Osteocyte (in vitro differentiated cells): ENCODE data around the gene EPS8L2. TPM values are rescaled to one million over a fixed set of nuclear protein-coding genes. Genes with fewer than 3 reads are reported as not detected.

Source experiments
- DNase-seq: peaks from one replicate; pipeline ENCODE4 v3.0.0; 2021; ENCODE audit warnings: mixed read lengths; ENCODE audit not compliant: unreplicated experiment; ENCODE audit errors: extremely low spot score
- H3K27ac Mint-ChIP-seq: one replicate; pipeline ENCODE4 v1.8.0; 2021; ENCODE audit warnings: mild to moderate bottlenecking, mixed read lengths; ENCODE audit not compliant: unreplicated experiment
- H3K27me3 Mint-ChIP-seq: one replicate; pipeline ENCODE4 v1.8.0; 2021; ENCODE audit warnings: mixed read lengths; ENCODE audit not compliant: unreplicated experiment
- H3K36me3 Mint-ChIP-seq: one replicate; pipeline ENCODE4 v1.8.0; 2021; ENCODE audit warnings: mixed read lengths; ENCODE audit not compliant: unreplicated experiment
- H3K4me1 Mint-ChIP-seq: one replicate; pipeline ENCODE4 v1.8.0; 2021; ENCODE audit warnings: mixed read lengths; ENCODE audit not compliant: unreplicated experiment
- H3K4me3 Mint-ChIP-seq: one replicate; pipeline ENCODE4 v1.8.0; 2021; ENCODE audit warnings: mild to moderate bottlenecking, moderate library complexity, mixed read lengths; ENCODE audit not compliant: unreplicated experiment
- H3K9me3 Mint-ChIP-seq: one replicate; pipeline ENCODE4 v1.8.0; 2021; ENCODE audit warnings: mixed read lengths; ENCODE audit not compliant: unreplicated experiment
- total RNA-seq: library from RNA; stranded (reverse); gene quantifications from 2 replicates; pipeline ENCODE4 v1.2.1, GENCODE V29; 2021
- TF ChIP-seq, protein P1 (sequence below): fragments of 200-600 bp; sonication (generic); IDR thresholded peaks from 2 replicates; pipeline ENCODE4 v1.5.0; 2021; ENCODE audit warnings: antibody characterized with exemption, mild to moderate bottlenecking, moderate library complexity

Gene EPS8L2
- total RNA-seq, 1 donor from 2014 or later, result 39.3 TPM

GRCh38 chr11:696955-697491 lies 9.0 kb upstream of the EPS8L2 start:
- TF ChIP-seq, protein P1, sequence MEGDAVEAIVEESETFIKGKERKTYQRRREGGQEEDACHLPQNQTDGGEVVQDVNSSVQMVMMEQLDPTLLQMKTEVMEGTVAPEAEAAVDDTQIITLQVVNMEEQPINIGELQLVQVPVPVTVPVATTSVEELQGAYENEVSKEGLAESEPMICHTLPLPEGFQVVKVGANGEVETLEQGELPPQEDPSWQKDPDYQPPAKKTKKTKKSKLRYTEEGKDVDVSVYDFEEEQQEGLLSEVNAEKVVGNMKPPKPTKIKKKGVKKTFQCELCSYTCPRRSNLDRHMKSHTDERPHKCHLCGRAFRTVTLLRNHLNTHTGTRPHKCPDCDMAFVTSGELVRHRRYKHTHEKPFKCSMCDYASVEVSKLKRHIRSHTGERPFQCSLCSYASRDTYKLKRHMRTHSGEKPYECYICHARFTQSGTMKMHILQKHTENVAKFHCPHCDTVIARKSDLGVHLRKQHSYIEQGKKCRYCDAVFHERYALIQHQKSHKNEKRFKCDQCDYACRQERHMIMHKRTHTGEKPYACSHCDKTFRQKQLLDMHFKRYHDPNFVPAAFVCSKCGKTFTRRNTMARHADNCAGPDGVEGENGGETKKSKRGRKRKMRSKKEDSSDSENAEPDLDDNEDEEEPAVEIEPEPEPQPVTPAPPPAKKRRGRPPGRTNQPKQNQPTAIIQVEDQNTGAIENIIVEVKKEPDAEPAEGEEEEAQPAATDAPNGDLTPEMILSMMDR, result no peak
- peak overlapping the region; percentile 81 for H3K4me3 Mint-ChIP-seq
- peaks cover 13% of the 10 kb centered on the region for H3K36me3 Mint-ChIP-seq
- peaks cover 58% of the 10 kb centered on the region for H3K4me1 Mint-ChIP-seq
- peak overlapping the region; percentile 90 for H3K27ac Mint-ChIP-seq
- no peaks in the 10 kb centered on the region for H3K27me3 Mint-ChIP-seq
- DNase-seq, result no peak
- H3K9me3 Mint-ChIP-seq, result no peaks in the 10 kb centered on the region

DNA sequence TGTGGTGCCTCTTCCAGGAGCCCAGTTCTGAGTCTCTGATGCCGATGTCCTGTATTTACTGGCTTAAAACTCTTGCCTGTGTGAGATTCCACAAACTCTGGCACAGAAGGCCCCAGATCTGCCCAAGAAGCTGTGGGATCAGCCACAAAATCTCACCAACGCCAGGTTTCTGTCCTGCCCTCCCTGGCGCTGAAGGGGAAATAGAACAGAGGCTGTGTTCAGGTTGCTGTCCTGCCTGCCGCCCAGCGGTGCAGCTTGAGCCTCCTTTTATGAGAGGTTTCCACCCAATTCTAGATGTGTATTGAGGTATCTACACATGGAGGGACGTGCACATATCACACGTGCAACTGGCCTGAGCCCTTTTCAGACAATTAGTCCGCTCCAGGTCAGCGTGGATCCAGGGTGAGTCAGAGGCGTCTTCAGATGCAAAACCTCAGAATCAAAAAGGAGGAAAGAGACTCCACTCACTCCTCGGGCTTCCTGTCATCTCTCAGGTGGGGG lies 8.2 kb upstream of the EPS8L2 start:
- Mint-ChIP-seq H3K4me3 (peak overlapping the region; percentile 36), H3K9me3 (no peaks in the 10 kb centered on the region), H3K27me3 (no peaks in the 10 kb centered on the region), H3K36me3 (peaks cover 13% of the 10 kb centered on the region), H3K4me1 (peaks cover 55% of the 10 kb centered on the region), H3K27ac (peak overlapping the region; percentile 90)
- TF ChIP-seq, protein P1, result no peak
- DNase-seq, result no peak

DNA sequence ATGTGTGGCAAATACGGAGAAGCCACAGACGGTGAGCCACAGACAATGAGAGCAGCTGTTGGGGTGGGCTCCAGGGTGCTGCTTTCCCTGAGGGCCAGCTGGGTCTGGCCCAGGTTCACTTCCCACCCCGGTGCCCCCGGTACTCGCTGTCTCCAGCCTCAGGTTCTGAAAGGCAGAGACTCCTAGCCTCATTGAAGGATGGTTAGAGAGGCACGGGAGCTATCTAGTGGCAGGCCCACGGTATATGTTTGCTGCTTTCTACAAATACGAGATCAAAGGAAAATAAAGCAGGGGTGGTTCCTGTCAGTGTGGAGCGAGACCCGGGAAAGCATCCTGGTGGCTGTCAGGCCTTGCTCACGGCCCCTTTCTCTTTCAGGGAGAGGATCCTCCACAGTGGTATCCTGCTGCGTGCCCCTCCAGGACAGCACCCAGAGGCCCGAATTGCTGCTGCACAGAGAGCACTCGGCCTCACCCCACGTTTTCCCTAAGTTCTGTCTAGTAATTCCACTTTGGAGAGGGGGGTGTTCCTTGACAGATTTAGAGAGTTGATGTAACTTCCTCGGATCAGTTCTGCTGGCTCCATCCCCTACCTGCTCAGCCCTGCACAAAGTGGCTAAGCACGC lies 7.4 kb upstream of the EPS8L2 start:
- H3K36me3 Mint-ChIP-seq, result peaks cover 12% of the 10 kb centered on the region
- no peaks in the 10 kb centered on the region for H3K27me3 Mint-ChIP-seq
- H3K4me1 Mint-ChIP-seq, result peaks cover 53% of the 10 kb centered on the region
- peak overlapping the region; percentile 90 for H3K27ac Mint-ChIP-seq
- H3K4me3 Mint-ChIP-seq, result no peak overlapping the region
- no peaks in the 10 kb centered on the region for H3K9me3 Mint-ChIP-seq
- no peak for DNase-seq
- TF ChIP-seq, protein P1, result no peak

- H3K27ac Mint-ChIP-seq, result peak overlapping the region; percentile 44
- peaks cover 11% of the 10 kb centered on the region for H3K36me3 Mint-ChIP-seq
- DNase-seq, result no peak
- peaks cover 52% of the 10 kb centered on the region for H3K4me1 Mint-ChIP-seq
- H3K9me3 Mint-ChIP-seq, result no peaks in the 10 kb centered on the region
- H3K4me3 Mint-ChIP-seq, result no peak overlapping the region
- TF ChIP-seq, protein P1, result no peak
- no peaks in the 10 kb centered on the region for H3K27me3 Mint-ChIP-seq
These were observed 6.9 kb upstream of the EPS8L2 start for GRCh38 chr11:699116-699508.

DNA sequence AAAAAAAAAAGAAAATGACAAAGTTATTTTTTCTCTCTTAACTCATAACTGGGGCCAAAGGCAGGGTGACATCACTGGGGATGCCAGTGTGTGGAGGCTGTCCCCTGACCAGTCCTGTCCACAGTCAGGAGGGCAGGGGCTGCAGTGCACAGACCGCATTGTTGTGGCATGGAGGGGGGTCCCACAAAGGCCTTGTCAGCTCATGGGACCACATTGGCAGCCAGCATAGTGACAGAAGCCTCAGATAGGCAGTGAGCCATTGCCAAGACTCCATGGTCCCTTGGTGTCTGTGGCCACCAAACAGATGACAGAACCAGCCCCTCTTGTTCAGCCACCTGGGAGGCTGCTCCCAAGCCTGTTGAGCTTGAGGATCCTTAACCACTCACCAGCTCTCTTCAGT lies 6.3 kb upstream of the EPS8L2 start:
- Mint-ChIP-seq H3K4me3 (no peak overlapping the region), H3K36me3 (peaks cover 11% of the 10 kb centered on the region), H3K4me1 (peaks cover 58% of the 10 kb centered on the region), H3K9me3 (no peaks in the 10 kb centered on the region), H3K27me3 (no peaks in the 10 kb centered on the region), H3K27ac (peak overlapping the region; percentile 44)
- TF ChIP-seq, protein P1, result no peak
- DNase-seq, result no peak
